GM18870 (cell line): ENCODE measurements around the gene ATF7.

ENCODE experiments used
- ATAC-seq: cut with Tn5 transposase; IDR thresholded peaks from one replicate; pipeline ENCODE4 v1.9.1; 2021; ENCODE audit warnings: moderate library complexity; ENCODE audit not compliant: unreplicated experiment

ATF7 gene

DNA sequence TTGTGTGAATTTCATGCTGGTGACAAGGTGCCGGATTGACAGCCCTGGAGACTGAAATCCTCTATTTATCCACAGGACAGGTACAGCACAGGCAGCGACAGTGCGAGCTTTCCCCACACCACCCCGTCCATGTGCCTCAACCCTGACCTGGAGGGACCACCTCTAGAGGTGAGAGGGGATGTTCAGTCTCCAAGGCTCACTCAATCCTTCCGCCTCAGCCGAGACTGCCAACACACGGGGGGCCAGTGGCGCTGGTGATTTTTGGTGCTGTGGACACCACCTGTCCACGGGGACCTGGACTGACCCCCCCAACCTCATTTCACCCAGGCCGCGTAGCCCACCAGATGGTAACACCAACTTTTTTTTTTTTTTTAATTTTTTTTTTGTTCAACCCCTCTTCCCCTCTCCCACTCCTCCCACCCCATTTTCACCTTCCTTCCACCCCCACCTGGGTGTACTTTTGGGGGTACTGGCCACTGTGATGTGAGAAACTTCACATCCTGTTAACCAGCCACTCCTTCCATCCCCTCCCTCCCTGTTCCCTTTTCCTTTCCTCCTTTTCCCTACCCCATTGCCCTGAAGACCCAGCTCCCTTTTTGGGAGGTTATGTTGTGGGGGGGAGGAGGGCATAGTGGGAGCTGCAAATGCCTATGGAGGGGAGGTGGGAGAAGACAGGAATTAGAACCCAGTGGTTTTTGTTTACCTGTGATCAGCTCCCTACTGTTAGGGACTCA, 161.3 kb downstream of the ATF7 start:
- no peak for ATAC-seq

DNA sequence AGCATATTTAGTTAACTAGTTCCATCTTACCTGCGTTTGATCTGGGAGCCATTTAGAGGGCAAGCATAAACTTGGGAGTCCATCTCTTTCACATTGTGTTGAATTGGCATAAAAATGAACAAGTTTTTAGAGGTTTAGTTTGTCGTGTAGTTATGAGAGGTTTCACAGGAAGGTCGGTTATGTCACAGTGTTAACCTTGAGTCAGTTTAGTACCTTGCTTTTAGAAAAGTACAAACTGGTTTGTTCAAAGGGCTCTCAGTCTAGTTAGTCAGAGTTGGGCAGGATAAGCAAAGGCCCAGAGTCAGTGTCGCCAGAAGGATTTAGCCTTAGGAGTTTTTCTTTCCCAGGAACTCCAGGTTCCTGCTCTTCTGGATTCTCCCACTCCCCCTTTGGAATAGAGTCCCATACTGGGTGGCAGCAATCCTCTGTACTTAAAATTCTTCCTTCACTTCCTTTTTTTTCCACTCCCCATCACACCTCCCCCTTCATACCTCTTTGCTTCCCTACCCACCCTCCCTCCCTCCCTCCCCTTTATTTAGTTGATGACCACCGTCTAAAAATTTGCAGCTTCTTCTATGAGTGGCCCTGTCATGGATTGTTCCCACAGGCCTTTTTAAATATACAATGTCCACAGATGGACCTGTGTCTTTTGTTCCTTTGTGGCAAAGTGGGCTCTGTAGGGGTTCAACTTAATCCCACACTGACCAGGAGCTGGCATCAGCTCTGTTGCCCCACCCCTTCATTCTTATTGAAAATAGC, 162.2 kb downstream of the ATF7 start:
- no peak for ATAC-seq

DNA sequence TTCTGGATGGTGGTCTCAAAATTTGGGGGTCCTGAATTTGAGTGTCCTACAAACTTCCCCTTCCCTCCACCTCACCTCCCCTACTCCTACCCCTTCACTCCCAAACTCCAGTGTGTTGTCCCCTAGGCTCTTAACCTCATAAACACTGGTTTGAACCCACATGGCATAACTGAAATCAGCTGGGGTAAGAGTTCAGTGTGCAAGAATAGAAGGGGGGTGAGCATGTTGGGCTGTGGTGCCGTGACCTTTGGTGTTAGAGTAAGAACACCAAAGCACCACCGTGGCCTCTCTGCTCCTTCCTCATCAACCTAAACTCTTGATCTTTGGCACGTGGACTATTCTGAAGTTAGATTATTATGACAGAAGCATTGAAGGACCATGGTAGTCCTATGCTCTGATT, 163.2 kb downstream of the ATF7 start:
- no peak for ATAC-seq

DNA sequence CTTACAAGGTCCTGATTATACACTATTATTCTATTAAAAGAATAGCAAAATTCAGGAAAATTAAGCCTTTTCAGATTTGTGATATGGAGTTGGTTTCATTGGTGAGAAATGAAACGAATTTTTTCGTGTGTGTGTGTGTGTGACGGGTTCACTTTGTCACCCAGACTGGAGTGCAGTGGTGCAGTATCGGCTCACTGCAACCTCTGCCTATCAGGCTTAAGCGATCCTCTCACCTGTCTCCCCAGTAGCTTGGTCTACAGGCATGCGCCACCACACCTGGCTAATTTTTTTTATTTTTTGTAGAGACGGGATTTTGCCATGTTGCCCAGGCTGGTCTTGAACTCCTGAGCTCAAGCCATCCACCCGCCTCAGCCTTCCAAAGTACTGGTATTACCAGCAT, 164.6 kb downstream of the ATF7 start:
- ATAC-seq: no peak

DNA sequence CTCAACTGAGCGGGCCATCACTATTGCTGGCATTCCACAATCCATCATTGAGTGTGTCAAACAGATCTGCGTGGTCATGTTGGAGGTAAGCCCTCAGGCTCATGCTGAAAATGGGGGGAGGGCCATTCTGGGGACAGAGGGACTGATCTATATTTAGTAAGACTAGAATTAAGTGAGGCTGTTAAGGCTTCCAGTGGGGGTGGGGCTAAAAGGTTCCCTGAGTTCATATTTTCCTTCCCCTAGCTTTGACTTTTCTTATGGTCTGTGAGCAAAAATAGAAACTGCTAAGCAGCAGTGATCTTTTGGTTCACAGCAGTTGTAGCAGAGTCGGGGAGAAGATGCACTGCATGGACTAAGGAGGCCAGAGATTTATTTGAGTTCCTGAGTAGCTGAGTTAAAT, 165.1 kb downstream of the ATF7 start:
- ATAC-seq: no peak

DNA sequence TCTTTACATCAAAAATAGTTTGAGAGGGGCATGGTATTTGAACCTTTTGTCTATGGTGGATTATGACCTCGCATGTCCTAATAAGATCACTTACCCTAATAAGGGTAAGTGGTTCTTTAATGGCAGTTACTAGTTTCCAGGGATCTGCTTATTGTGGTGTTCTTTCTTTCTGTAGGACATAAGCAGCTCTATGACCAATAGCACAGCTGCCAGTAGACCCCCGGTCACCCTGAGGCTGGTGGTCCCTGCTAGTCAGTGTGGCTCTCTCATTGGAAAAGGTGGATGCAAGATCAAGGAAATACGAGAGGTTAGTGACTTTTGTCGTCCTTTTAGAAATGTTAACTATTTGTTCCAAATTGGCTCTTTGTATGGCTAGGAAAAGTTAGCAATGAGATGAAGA, 167.1 kb downstream of the ATF7 start:
- ATAC-seq: no peak
